Measurements from ENCODE around the gene FAM174B.
"Not testable (repeated sequence)": the region's sequence is repeated elsewhere in the genome, so short reads cannot be mapped to it uniquely, and the experiment has no call there.

FAM174B gene

DNA sequence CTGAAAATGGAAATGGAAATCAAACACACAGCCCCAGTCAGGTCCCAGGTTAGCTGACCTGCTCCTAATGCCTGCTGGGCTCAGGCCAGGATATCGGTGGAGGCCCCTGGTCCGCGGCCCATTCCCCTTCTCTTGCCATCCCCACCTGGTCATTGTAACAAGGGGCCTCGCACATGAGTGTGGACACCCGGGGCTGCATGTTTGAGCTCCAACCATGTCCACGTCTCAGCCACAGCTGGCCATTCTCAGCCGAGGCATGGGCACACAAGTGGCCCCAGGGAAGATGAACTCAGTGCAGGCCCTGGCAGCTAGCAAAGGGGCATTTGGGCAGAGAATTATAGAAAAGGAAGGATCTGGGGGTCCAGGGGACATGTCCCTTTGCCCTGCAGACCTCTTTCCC, 41.7 kb downstream of the FAM174B start:
- no peaks in the 10 kb centered on the region for H3K27me3 ChIP-seq (ENCODE audit: control insufficient read depth, insufficient read depth, low read length)
- peaks cover 23% of the 10 kb centered on the region for H3K4me1 ChIP-seq (ENCODE audit: control insufficient read depth, insufficient read depth, low read length)
- no peak overlapping the region for H3K4me2 ChIP-seq (ENCODE audit: low read length)
- no peaks in the 10 kb centered on the region for H3K9me3 ChIP-seq (replicated peaks; ENCODE audit: low read length)
- no peak overlapping the region for H3K9ac ChIP-seq (ENCODE audit: low read depth, low read length)
- H3K36me3 ChIP-seq (ENCODE audit: insufficient read depth, low read length) = no peaks in the 10 kb centered on the region
- H3K4me3 ChIP-seq (ENCODE audit: low read length) = no peak overlapping the region

DNA sequence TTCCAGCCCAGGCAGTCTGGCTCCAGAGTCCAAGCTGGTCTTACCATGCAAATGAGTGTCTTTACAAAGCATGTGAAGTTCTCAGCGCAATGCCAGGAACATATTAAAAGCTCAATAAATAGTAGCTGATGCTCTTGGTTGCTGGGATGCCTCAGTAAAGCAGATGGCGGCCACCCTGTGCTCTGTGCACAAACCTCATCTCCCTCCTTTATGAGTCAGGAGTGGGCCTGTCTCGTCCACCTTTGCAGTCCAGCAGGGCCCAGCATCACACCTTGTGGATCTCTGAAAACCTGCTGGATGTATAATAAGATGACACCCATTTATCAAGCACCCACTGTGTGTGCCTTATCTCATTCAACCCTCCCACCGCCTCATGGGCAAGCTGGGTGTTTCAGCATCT, 42.7 kb downstream of the FAM174B start:
- H3K36me3 ChIP-seq (ENCODE audit: insufficient read depth, low read length) = no peaks in the 10 kb centered on the region
- H3K9ac ChIP-seq (ENCODE audit: low read depth, low read length) = no peak overlapping the region
- no peaks in the 10 kb centered on the region for H3K9me3 ChIP-seq (replicated peaks; ENCODE audit: low read length)
- no peak overlapping the region for H3K4me3 ChIP-seq (ENCODE audit: low read length)
- H3K4me2 ChIP-seq (ENCODE audit: low read length) = no peak overlapping the region
- H3K4me1 ChIP-seq (ENCODE audit: control insufficient read depth, insufficient read depth, low read length) = peaks cover 16% of the 10 kb centered on the region
- no peaks in the 10 kb centered on the region for H3K27me3 ChIP-seq (ENCODE audit: control insufficient read depth, insufficient read depth, low read length)

DNA sequence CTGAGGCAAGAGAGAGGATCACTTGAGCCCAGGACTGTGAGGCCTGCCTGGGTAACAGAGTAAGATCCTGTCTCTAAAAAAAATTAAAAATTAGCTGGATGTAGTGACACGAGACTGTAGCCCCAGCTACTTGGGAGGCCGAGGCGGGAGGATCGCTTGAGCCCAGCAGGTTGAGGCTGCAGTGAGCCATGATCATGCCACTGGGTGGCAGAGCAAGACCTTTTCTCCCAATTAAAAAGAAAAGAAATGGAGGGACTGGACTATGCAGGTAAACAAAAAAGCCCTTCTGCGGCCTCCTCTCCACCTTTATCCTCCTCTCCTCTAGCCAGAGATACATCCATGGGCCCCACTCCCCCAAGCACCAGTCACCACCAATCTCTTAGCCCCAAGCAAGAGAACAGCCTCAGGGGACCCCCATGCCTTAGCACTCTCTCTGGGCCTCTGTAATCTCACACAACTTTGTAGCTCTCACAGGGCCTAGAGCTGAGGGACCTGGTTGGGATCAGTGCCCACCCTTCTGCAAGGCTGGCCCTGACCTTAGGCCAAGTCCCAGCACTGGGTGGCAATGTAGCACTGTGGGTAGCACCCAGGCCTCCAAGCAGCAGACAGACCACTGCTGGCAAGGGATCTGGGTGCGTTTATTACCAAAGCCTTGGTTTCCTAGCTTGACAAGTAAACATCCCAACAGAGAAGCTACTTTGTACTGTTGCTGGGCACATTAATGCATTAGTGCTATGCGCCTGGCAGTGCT, 43.4 kb downstream of the FAM174B start:
- no peak overlapping the region for H3K4me3 ChIP-seq (ENCODE audit: low read length)
- peaks cover 8% of the 10 kb centered on the region for H3K4me1 ChIP-seq (ENCODE audit: control insufficient read depth, insufficient read depth, low read length)
- no peaks in the 10 kb centered on the region for H3K9me3 ChIP-seq (replicated peaks; ENCODE audit: low read length)
- no peaks in the 10 kb centered on the region for H3K36me3 ChIP-seq (ENCODE audit: insufficient read depth, low read length)
- no peak overlapping the region for H3K9ac ChIP-seq (ENCODE audit: low read depth, low read length)
- no peak overlapping the region for H3K4me2 ChIP-seq (ENCODE audit: low read length)
- H3K27me3 ChIP-seq (ENCODE audit: control insufficient read depth, insufficient read depth, low read length) = no peaks in the 10 kb centered on the region

DNA sequence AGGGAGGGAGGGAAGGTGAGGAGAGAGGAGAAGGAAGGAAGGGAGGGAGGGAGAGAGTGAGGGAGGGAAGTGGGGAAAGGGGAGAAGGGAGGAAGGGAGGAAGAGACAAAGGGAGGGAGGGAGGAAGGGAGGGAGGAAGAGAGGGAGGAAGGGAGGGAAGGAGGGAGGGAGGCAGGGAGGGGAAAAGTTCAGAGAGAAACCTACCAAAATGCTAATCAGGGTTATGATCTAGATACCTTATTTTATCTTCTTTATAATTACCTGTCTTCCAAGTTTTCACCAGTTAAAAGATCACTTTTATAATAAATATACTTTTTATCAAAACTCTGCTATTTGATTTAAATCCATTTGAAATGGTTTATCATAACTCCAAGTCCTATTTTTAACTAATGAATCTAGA, 44.4 kb downstream of the FAM174B start:
- H3K4me3 ChIP-seq (ENCODE audit: low read length) = no peak overlapping the region
- no peaks in the 10 kb centered on the region for H3K4me1 ChIP-seq (ENCODE audit: control insufficient read depth, insufficient read depth, low read length)
- H3K36me3 ChIP-seq (ENCODE audit: insufficient read depth, low read length) = no peaks in the 10 kb centered on the region
- no peaks in the 10 kb centered on the region for H3K27me3 ChIP-seq (ENCODE audit: control insufficient read depth, insufficient read depth, low read length)
- no peak overlapping the region for H3K4me2 ChIP-seq (ENCODE audit: low read length)
- H3K9me3 ChIP-seq (replicated peaks; ENCODE audit: low read length) = no peaks in the 10 kb centered on the region
- H3K9ac ChIP-seq (ENCODE audit: low read depth, low read length) = no peak overlapping the region

DNA sequence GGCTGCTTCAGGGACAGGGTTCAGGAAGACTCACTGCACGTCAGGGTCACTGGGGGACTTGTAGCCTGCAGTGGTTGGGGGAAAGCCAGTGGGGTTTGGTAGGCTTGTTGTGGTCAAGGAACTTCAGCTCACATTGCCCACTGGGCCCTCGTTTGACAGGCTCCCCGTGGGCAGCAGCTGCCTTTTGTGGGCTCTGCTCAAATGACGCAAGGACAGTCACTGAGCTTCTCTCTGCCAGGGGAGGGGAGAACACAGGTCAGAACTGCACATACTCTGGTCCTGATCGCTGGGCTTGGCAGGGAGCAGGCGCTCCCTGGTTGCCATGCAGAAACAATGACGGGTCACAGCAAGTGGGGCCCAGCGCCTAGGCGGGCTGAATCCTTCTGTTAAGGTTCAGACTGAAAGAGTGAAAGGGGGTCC, 45.5 kb downstream of the FAM174B start:
- no peaks in the 10 kb centered on the region for H3K9me3 ChIP-seq (replicated peaks; ENCODE audit: low read length)
- H3K4me2 ChIP-seq (ENCODE audit: low read length) = no peak overlapping the region
- no peaks in the 10 kb centered on the region for H3K27me3 ChIP-seq (ENCODE audit: control insufficient read depth, insufficient read depth, low read length)
- H3K4me1 ChIP-seq (ENCODE audit: control insufficient read depth, insufficient read depth, low read length) = no peaks in the 10 kb centered on the region
- H3K9ac ChIP-seq (ENCODE audit: low read depth, low read length) = no peak overlapping the region
- H3K36me3 ChIP-seq (ENCODE audit: insufficient read depth, low read length) = no peaks in the 10 kb centered on the region
- H3K4me3 ChIP-seq (ENCODE audit: low read length) = no peak overlapping the region

DNA sequence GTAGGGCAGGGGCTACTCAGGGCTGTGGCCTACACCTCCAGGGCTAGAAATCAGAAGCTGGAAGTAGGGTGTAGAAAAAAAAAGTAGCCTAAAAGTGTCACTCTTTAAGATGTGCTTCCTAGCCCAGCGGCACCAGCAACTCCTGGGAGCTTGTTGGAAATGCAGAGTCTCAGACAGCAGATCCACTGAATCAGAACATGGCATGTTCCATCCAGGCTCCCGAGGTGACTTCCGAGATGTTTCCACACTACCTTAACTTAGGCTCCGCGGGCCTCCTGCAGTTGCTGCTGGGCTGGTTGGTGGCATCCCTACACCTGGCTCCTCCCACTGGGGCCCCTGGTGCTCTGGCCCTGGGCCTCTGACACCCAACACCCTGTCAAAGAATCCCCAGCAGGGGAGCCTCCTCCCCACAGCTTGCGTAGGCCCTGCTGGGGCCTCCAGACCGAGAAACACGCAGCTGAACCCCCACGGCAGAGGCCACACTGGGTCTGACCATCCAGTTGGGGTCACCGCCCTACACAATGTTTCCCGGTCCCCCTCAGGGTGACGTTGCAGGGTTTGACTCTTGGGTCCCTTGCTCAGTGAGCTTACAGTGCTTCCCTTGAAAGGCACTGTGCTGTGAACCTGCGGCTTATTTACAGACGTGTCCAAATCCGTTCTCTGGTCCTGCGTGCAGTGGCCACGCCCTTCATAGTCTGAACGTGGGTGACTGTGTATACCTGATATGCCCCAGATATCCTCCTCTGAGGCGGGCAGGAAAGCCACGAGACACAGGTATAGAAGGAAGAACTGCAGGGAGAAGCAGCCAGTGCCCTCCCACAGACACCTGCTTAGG, 46.5 kb downstream of the FAM174B start:
- H3K4me1 ChIP-seq (ENCODE audit: control insufficient read depth, insufficient read depth, low read length) = peaks cover under 1% of the 10 kb centered on the region
- H3K9me3 ChIP-seq (replicated peaks; ENCODE audit: low read length) = no peaks in the 10 kb centered on the region
- no peak overlapping the region for H3K4me3 ChIP-seq (ENCODE audit: low read length)
- no peak overlapping the region for H3K4me2 ChIP-seq (ENCODE audit: low read length)
- no peaks in the 10 kb centered on the region for H3K36me3 ChIP-seq (ENCODE audit: insufficient read depth, low read length)
- no peaks in the 10 kb centered on the region for H3K27me3 ChIP-seq (ENCODE audit: control insufficient read depth, insufficient read depth, low read length)
- H3K9ac ChIP-seq (ENCODE audit: low read depth, low read length) = no peak overlapping the region

DNA sequence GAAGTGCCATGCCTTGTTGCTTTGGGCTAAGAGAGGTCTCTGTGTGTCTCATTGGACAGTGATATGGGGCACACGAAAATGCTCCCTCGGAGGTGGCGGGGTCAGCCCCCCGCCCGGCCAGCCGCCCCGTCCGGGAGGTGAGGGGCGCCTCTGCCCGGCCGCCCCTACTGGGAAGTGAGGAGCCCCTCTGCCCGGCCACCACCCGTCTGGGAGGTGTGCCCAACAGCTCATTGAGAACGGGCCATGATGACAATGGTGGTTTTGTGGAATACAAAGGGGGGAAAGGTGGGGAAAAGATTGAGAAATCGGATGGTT, 48.8 kb downstream of the FAM174B start:
- not testable (repeated sequence) for H3K9me3 ChIP-seq (replicated peaks; ENCODE audit: low read length); H3K36me3 ChIP-seq (ENCODE audit: insufficient read depth, low read length); H3K27me3 ChIP-seq (ENCODE audit: control insufficient read depth, insufficient read depth, low read length)

DNA sequence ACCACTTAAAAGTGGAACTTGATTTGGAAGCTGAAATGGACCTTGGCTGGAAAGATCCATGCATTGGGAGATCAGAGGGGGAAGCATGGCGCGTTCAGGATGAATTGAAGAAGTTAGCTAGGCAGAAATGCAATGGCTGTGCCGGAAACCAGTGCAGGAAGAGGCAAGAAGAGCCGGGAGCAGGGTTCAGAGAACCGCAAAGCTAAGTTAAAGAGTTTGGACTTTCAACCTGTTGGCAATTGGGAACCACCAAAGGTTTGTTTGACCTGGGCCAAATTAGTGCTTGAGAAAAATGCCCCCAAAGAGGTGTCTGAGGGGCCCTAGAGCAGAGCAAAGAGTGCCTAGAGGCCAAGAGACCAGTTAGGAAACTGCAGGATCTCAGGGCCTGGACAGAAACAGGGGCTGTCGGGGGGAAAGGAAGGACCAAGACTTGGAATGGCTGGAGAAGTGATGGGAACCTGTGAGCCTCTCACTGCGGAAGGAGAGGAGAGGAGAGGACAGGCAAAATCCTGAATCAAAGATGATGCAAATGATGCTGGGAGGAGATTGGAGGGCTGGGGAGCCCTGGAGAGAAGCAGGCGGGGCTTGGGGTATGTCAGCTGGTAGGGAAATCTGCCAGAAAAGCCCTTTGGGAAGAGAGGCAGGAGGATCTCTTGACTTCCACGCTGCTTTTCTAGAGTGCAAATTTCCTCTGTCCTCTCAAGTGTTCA, 49.3 kb downstream of the FAM174B start:
- Histone ChIP-seq H3K36me3 (ENCODE audit: insufficient read depth, low read length) (no peaks in the 10 kb centered on the region), H3K4me2 (ENCODE audit: low read length) (no peak overlapping the region), H3K4me1 (ENCODE audit: control insufficient read depth, insufficient read depth, low read length) (peaks cover 9% of the 10 kb centered on the region), H3K27me3 (ENCODE audit: control insufficient read depth, insufficient read depth, low read length) (peaks cover 4% of the 10 kb centered on the region), H3K9ac (ENCODE audit: low read depth, low read length) (no peak overlapping the region), H3K4me3 (ENCODE audit: low read length) (no peak overlapping the region), H3K9me3 (replicated peaks; ENCODE audit: low read length) (no peaks in the 10 kb centered on the region)

More for the DNA sequence above, 48.8 kb downstream of the FAM174B start:
- H3K9ac ChIP-seq (ENCODE audit: low read depth, low read length); H3K4me1 ChIP-seq (ENCODE audit: control insufficient read depth, insufficient read depth, low read length); H3K4me2 ChIP-seq (ENCODE audit: low read length); H3K4me3 ChIP-seq (ENCODE audit: low read length): not testable (repeated sequence)

DNA sequence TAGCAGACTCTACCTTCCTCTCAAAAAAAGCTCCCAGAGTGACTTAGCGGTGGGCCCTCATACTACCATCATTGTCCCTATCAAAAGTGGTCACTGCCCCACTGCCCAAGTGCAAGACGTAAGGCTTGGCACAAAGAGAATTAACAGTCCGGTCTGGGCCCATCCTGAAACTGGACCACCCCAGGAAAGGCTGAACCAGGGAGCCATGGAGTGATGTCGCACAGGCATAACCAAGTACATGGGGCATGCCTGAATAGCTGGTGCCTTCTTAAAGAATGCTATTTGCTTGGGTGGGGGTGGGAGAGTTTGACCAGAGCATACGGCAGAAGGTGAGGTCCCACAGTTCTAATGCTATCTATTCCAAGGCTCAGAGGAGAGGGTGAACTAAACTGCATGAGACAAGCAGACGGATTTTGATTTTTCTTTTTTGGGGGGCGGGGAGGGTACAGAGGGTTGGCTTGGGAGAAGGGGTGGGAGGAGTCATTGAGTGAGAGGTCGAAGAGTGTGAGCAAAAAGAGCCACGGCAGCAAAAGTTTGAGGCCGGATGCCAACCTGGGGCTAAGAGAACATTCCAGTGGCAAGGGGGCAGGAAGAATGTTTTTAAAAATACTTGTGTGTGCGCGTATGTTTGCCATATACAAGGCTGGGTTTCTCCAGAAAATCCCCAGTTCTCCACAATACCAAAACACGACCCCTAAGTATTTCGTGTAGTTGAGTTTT, 50.2 kb downstream of the FAM174B start:
- Histone ChIP-seq H3K9me3 (replicated peaks; ENCODE audit: low read length) (no peaks in the 10 kb centered on the region), H3K27me3 (ENCODE audit: control insufficient read depth, insufficient read depth, low read length) (peaks cover 4% of the 10 kb centered on the region), H3K9ac (ENCODE audit: low read depth, low read length) (no peak overlapping the region), H3K4me2 (ENCODE audit: low read length) (no peak overlapping the region), H3K36me3 (ENCODE audit: insufficient read depth, low read length) (no peaks in the 10 kb centered on the region), H3K4me1 (ENCODE audit: control insufficient read depth, insufficient read depth, low read length) (peaks cover 9% of the 10 kb centered on the region), H3K4me3 (ENCODE audit: low read length) (no peak overlapping the region)

DNA sequence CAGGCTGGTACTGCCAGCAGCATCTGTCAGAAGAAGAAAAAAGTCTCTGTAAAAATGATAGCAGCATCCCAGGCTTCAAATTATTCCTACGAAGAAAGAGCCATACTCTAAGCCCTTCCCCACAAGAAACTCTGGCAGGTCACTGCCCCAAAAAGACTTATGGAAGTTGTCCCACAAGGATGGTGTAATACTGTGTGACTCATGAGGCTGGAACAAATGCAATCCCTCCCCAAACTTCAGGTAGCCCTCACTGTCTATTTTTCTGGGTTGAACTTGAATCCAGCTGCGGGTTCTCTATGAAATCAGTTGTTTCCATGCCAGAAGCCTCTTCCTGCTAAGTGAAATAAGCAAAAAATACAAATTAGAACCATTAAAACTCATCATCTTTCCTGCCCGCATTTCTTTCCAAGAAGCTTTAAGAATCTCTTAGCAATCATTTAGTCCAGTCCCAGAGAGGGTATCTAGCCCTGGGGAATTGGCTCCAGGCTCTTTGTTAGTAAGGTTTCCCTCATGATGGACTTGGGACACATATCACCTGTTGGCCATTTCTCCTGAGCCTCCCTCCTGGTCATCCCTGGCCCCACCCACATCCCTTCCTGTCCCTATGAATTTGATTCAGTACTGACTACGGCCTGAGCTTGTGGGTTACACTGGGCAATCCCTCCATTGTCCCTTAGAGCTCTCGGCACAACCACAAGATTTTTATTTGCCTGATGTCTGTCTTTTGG, 51.7 kb downstream of the FAM174B start:
- Histone ChIP-seq H3K36me3 (ENCODE audit: insufficient read depth, low read length) (no peaks in the 10 kb centered on the region), H3K4me1 (ENCODE audit: control insufficient read depth, insufficient read depth, low read length) (peaks cover 20% of the 10 kb centered on the region), H3K27me3 (ENCODE audit: control insufficient read depth, insufficient read depth, low read length) (peaks cover 4% of the 10 kb centered on the region), H3K4me3 (ENCODE audit: low read length) (no peak overlapping the region), H3K9me3 (replicated peaks; ENCODE audit: low read length) (no peaks in the 10 kb centered on the region), H3K4me2 (ENCODE audit: low read length) (no peak overlapping the region), H3K9ac (ENCODE audit: low read depth, low read length) (no peak overlapping the region)

DNA sequence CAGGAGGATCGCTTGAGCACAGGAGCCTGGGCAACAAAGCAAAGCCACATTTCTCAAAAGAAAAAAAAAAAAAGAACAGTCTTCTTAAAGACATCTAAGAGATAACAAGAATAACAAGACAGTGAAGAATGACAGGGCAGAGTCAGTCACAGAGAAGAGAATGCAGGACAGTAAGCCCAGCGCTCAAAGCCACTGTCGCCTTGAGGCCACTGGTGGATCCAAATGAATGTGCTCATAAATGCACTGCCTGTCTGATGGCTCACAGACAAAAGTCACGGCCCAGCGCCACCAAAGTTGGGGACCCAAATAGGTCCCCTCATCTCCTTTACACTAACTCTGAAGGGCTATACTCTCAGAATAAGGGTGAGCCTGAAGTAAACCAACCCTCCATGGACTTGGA, 52.3 kb downstream of the FAM174B start:
- Histone ChIP-seq H3K9ac (ENCODE audit: low read depth, low read length) (no peak overlapping the region), H3K36me3 (ENCODE audit: insufficient read depth, low read length) (no peaks in the 10 kb centered on the region), H3K27me3 (ENCODE audit: control insufficient read depth, insufficient read depth, low read length) (peaks cover 4% of the 10 kb centered on the region), H3K9me3 (replicated peaks; ENCODE audit: low read length) (no peaks in the 10 kb centered on the region), H3K4me3 (ENCODE audit: low read length) (no peak overlapping the region), H3K4me2 (ENCODE audit: low read length) (no peak overlapping the region), H3K4me1 (ENCODE audit: control insufficient read depth, insufficient read depth, low read length) (peaks cover 20% of the 10 kb centered on the region)
